K562 (cell line): Measurements from ENCODE around the gene ZBTB24. TPM values are rescaled to one million over a fixed set of nuclear protein-coding genes. Genes with fewer than 3 reads are reported as not detected.

Source experiments
- CHCHD3 ChIP-seq: fragments of 250-450 bp; sonication (Bioruptor Pico); IDR thresholded peaks from 2 replicates; pipeline ENCODE4 v2.1.2; 2022; ENCODE audit warnings: mild to moderate bottlenecking
- CHD4 ChIP-seq: fragments of 200-600 bp; sonication (generic); IDR thresholded peaks from 3 replicates; pipeline ENCODE4 v1.6.1; 2012; ENCODE audit warnings: low read depth, mild to moderate bottlenecking, mixed read lengths, low read length, inconsistent platforms; ENCODE audit not compliant: insufficient read depth, insufficient replicate concordance, poor library complexity, severe bottlenecking
- KLF10 ChIP-seq: fragments of 250-450 bp; sonication (Bioruptor Pico); IDR thresholded peaks from 2 replicates; pipeline ENCODE4 v1.6.1; 2021; ENCODE audit warnings: matching md5 sums
- L3MBTL2 ChIP-seq: fragments of 450-650 bp; IDR thresholded peaks from 2 replicates; pipeline ENCODE4 v1.6.1; 2016; ENCODE audit warnings: mild to moderate bottlenecking, moderate library complexity
- POLR3G ChIP-seq: IDR thresholded peaks from 2 replicates; pipeline ENCODE4 v1.6.1; 2011; ENCODE audit not compliant: insufficient read length, insufficient replicate concordance; ENCODE audit errors: extremely low read depth
- RUNX1 ChIP-seq: sonication (generic); IDR thresholded peaks from 2 replicates; pipeline ENCODE4 v1.6.1; 2016; ENCODE audit warnings: antibody characterized with exemption, low read depth
- SMARCC2 ChIP-seq: fragments of 450-650 bp; IDR thresholded peaks from 2 replicates; pipeline ENCODE4 v1.6.1; 2017; ENCODE audit warnings: antibody characterized with exemption, moderate library complexity, mild to moderate bottlenecking, low read depth
- TRIM24 ChIP-seq, 2 experiments: fragments of 450-650 bp; IDR thresholded peaks; 2 replicates each; pipeline ENCODE4 v1.6.1; 2016
- polyA plus RNA-seq, 8 experiments: library from polyadenylated mRNA; depleted of rRNA in 4 of 8; stranded (reverse) in 5 of 8; unstranded in 3 of 8; fragments of >200 nt; fragmentation: Nextera tagmentation in 2 of 8; fragmentation: Illumina TruSeq in 1 of 8; extraction: Ambion mirVana in 2 of 8; extraction: Trizol in 1 of 8; gene quantifications; 2 replicates each; pipeline versions ENCODE4 v1.2.1 to v1.2.3, GENCODE V29; 2011 to 2014; ENCODE audit warnings: inconsistent platforms in 1 of 8, missing spikeins in 1 of 8
- total RNA-seq, 7 experiments: library from RNA; depleted of rRNA in 6 of 7; stranded (reverse); fragments of >200 nt in 6 of 7; fragmentation: Illumina TruSeq in 2 of 7; extraction: Trizol in 2 of 7; gene quantifications; 2 replicates each; pipeline versions ENCODE4 v1.2.1 to v1.2.3, GENCODE V29; 2011 to 2021; ENCODE audit warnings: low replicate concordance in 1 of 7
- TF ChIP-seq, protein P1 (sequence below), 2 experiments: fragments of 450-650 bp in 1 of 2; sonication (generic) in 1 of 2; formaldehyde crosslinking in 1 of 2; IDR thresholded peaks; 2 replicates each; pipeline versions ENCODE4 v1.7.1 to v1.9.0; 2016 to 2022; ENCODE audit warnings: inconsistent platforms in 1 of 2, mild to moderate bottlenecking in 1 of 2, missing genetic modification reagents in 1 of 2
- TF ChIP-seq, protein P2 (sequence below): fragments of 200-800 bp; sonication (Bioruptor generic); IDR thresholded peaks from 2 replicates; pipeline ENCODE4 v1.6.1; 2017; ENCODE audit warnings: missing genetic modification characterization, missing compliant biosample characterization
- TF ChIP-seq, protein P3 (sequence below), 2 experiments: fragments of 250-450 bp in 1 of 2; fragments of 450-650 bp in 1 of 2; sonication (Bioruptor Pico) in 1 of 2; IDR thresholded peaks; 2 replicates each; pipeline versions ENCODE4 v1.6.1 to v1.8.0; 2016 to 2021; ENCODE audit warnings: mild to moderate bottlenecking in 2 of 2, moderate library complexity in 2 of 2, missing compliant biosample characterization in 1 of 2, missing genetic modification characterization in 1 of 2

The ZBTB24 gene
- total and polyA plus RNA-seq, 9 of the 15 experiments (the other 6 are each of a cell fraction or from before 2014, with no cell fraction given): 2.0 to 16.7 (median 8.3) TPM

DNA sequence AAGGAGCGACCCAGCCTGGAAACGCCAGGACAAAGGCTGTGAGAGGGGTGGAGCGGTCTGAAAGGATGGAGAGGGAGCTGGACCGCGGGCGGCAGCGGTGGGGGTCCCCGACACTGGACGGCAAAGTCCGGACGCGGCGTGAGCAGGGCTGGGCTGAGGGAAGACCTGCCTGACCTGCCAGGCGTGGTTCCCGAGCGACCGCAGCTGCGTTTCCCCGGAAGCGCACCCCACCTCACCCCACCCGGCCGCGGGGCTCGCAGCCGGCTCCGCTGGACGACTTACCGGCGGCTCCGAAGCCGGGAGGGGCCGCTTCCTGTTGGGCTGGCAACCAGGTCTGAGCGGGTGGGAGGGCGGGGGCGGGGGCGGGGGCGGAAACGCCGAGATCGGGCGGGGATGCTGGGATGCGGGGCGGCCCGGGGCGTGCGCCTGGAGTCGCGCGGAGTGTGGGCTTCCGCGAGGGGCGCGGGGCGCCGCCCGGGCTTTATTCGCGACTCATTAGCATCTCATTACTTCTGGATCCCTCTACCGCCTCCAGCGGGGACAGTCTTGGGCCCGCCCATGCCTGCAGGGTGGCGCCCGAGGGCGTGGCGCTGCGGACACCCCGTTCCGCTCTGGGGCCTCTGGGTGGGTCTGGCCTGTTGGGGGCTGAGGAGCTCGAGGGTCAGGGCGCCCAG is 27.4 kb downstream of the ZBTB24 start, which contains the start of gene MICAL1 (continued):
- TF ChIP-seq, protein P1, sequence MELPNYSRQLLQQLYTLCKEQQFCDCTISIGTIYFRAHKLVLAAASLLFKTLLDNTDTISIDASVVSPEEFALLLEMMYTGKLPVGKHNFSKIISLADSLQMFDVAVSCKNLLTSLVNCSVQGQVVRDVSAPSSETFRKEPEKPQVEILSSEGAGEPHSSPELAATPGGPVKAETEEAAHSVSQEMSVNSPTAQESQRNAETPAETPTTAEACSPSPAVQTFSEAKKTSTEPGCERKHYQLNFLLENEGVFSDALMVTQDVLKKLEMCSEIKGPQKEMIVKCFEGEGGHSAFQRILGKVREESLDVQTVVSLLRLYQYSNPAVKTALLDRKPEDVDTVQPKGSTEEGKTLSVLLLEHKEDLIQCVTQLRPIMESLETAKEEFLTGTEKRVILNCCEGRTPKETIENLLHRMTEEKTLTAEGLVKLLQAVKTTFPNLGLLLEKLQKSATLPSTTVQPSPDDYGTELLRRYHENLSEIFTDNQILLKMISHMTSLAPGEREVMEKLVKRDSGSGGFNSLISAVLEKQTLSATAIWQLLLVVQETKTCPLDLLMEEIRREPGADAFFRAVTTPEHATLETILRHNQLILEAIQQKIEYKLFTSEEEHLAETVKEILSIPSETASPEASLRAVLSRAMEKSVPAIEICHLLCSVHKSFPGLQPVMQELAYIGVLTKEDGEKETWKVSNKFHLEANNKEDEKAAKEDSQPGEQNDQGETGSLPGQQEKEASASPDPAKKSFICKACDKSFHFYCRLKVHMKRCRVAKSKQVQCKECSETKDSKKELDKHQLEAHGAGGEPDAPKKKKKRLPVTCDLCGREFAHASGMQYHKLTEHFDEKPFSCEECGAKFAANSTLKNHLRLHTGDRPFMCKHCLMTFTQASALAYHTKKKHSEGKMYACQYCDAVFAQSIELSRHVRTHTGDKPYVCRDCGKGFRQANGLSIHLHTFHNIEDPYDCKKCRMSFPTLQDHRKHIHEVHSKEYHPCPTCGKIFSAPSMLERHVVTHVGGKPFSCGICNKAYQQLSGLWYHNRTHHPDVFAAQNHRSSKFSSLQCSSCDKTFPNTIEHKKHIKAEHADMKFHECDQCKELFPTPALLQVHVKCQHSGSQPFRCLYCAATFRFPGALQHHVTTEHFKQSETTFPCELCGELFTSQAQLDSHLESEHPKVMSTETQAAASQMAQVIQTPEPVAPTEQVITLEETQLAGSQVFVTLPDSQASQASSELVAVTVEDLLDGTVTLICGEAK (IDR thresholded peaks at IDR 0.05): peak; percentile 59
- TF ChIP-seq, protein P1 (CRISPR knock-in tag; IDR thresholded peaks at IDR 0.05): no peak
- TF ChIP-seq RUNX1 (no peak), L3MBTL2 (no peak), SMARCC2 (no peak), POLR3G (no peak), CHD4 (no peak), CHCHD3 (CRISPR knock-in tag) (no peak), TRIM24 (IDR thresholded peaks at IDR 0.05) (peak in 1 of 2 experiments; percentile 35; a peak in 1 of 4 replicates), KLF10 (no peak)
- TF ChIP-seq, protein P2, sequence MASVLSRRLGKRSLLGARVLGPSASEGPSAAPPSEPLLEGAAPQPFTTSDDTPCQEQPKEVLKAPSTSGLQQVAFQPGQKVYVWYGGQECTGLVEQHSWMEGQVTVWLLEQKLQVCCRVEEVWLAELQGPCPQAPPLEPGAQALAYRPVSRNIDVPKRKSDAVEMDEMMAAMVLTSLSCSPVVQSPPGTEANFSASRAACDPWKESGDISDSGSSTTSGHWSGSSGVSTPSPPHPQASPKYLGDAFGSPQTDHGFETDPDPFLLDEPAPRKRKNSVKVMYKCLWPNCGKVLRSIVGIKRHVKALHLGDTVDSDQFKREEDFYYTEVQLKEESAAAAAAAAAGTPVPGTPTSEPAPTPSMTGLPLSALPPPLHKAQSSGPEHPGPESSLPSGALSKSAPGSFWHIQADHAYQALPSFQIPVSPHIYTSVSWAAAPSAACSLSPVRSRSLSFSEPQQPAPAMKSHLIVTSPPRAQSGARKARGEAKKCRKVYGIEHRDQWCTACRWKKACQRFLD (CRISPR knock-in tag): no peak
- TF ChIP-seq, protein P3, sequence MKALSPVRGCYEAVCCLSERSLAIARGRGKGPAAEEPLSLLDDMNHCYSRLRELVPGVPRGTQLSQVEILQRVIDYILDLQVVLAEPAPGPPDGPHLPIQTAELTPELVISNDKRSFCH (CRISPR knock-in tag; IDR thresholded peaks at IDR 0.05): no peak
- TF ChIP-seq, protein P3 (tag; IDR thresholded peaks at IDR 0.05): peak; percentile 46; the same call in 1 of the 2 replicates
